ENCODE data around the gene PTCH1. TPM values are rescaled to one million over a fixed set of nuclear protein-coding genes. Genes with fewer than 3 reads are reported as not detected.

PTCH1 gene
- total RNA-seq, 2 experiments from 2014 or later, result 15.8 to 17.0 TPM

GRCh38 chr9:95478335-95478734, 38.4 kb downstream of the PTCH1 start:
- H3K36me3 ChIP-seq (ENCODE audit: insufficient read depth, low read length), result peaks cover 39% of the 10 kb centered on the region
- ChIA-PET POLR2A (no interaction called here), CTCF (interaction anchor here (0.6 kb wide), 1 partner anchor 1953 kb away, joined by 3 read pairs; no protein-coding TSS in a partner anchor)
- ATAC-seq (ENCODE audit: poor library complexity), result no peak
- H3K27me3 Mint-ChIP-seq, result no peaks in the 10 kb centered on the region
- H3K27ac Mint-ChIP-seq, result no peak overlapping the region
- H3K27me3 ChIP-seq (ENCODE audit: control insufficient read depth in 1 of 2, insufficient read depth in 2 of 2, low read length in 2 of 2), result no peaks in the 10 kb centered on the region
- no peak overlapping the region for H3K4me3 ChIP-seq (ENCODE audit: low read length)
- H3K4me1 ChIP-seq (ENCODE audit: insufficient read depth, low read length), result no peaks in the 10 kb centered on the region
- DNase-seq, result no peak
- no peaks in the 10 kb centered on the region for H3K9me3 Mint-ChIP-seq
- TF ChIP-seq, protein P1, sequence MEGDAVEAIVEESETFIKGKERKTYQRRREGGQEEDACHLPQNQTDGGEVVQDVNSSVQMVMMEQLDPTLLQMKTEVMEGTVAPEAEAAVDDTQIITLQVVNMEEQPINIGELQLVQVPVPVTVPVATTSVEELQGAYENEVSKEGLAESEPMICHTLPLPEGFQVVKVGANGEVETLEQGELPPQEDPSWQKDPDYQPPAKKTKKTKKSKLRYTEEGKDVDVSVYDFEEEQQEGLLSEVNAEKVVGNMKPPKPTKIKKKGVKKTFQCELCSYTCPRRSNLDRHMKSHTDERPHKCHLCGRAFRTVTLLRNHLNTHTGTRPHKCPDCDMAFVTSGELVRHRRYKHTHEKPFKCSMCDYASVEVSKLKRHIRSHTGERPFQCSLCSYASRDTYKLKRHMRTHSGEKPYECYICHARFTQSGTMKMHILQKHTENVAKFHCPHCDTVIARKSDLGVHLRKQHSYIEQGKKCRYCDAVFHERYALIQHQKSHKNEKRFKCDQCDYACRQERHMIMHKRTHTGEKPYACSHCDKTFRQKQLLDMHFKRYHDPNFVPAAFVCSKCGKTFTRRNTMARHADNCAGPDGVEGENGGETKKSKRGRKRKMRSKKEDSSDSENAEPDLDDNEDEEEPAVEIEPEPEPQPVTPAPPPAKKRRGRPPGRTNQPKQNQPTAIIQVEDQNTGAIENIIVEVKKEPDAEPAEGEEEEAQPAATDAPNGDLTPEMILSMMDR (IDR thresholded peaks at IDR 0.05), result no peak
- no peak overlapping the region for H3K4me3 Mint-ChIP-seq
- no peak overlapping the region for H3K27ac ChIP-seq (ENCODE audit: low read depth in 1 of 2, low read length in 2 of 2)
- no peaks in the 10 kb centered on the region for H3K4me1 Mint-ChIP-seq (ENCODE audit: low read depth)
- peaks cover 84% of the 10 kb centered on the region for H3K36me3 Mint-ChIP-seq (ENCODE audit: low read depth)
- H3K9me3 ChIP-seq (ENCODE audit: control insufficient read depth in 1 of 2, insufficient read depth in 1 of 2, low read length in 2 of 2), result no peaks in the 10 kb centered on the region
- intact Hi-C loops (cut with DNase I, micrococcal nuclease), result no loop called here

DNA sequence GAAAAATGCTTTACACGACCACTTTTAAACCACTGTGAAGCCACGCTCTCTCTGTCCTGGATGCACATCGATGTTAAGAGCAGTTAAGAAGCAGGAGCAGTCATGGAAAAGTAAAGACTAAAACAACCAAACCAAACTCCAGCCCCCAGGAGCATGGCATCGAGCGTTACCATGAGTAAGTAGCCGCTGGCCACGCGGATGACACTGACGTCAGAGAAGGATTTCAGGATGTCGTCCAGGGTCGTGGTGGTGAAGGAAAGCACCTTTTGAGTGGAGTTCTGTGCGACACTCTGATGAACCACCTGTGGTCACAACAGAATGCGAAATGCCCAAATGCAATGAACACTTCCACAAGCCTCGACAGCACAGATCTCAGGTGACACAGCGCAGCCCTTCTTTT, 38.9 kb downstream of the PTCH1 start:
- TF ChIP-seq, protein P1 (IDR thresholded peaks at IDR 0.05), result no peak
- Histone ChIP-seq H3K4me1 (ENCODE audit: insufficient read depth, low read length) (no peaks in the 10 kb centered on the region), H3K27me3 (ENCODE audit: control insufficient read depth in 1 of 2, insufficient read depth in 2 of 2, low read length in 2 of 2) (no peaks in the 10 kb centered on the region), H3K4me3 (ENCODE audit: low read length) (no peak overlapping the region), H3K9me3 (ENCODE audit: control insufficient read depth in 1 of 2, insufficient read depth in 1 of 2, low read length in 2 of 2) (no peaks in the 10 kb centered on the region), H3K36me3 (ENCODE audit: insufficient read depth, low read length) (peaks cover 42% of the 10 kb centered on the region), H3K27ac (ENCODE audit: low read depth in 1 of 2, low read length in 2 of 2) (no peak overlapping the region)
- Mint-ChIP-seq H3K4me3 (no peak overlapping the region), H3K27ac (no peak overlapping the region), H3K9me3 (no peaks in the 10 kb centered on the region), H3K27me3 (no peaks in the 10 kb centered on the region), H3K36me3 (ENCODE audit: low read depth) (peaks cover 88% of the 10 kb centered on the region), H3K4me1 (ENCODE audit: low read depth) (no peaks in the 10 kb centered on the region)
- DNase-seq (no peak), ATAC-seq (ENCODE audit: poor library complexity) (no peak)
- intact Hi-C loops (cut with DNase I, micrococcal nuclease), result no loop called here
- CTCF ChIA-PET, result no interaction called here
- POLR2A ChIA-PET, result no interaction called here

- TF ChIP-seq, protein P1 (IDR thresholded peaks at IDR 0.05), result no peak
- POLR2A ChIA-PET, result no interaction called here
Observed at GRCh38 chr9:95477441-95477840, 39.3 kb downstream of the PTCH1 start.

More at GRCh38 chr9:95477441-95477840, 39.3 kb downstream of the PTCH1 start:
- Histone ChIP-seq H3K36me3 (ENCODE audit: insufficient read depth, low read length) (peaks cover 43% of the 10 kb centered on the region), H3K9me3 (ENCODE audit: control insufficient read depth in 1 of 2, insufficient read depth in 1 of 2, low read length in 2 of 2) (no peaks in the 10 kb centered on the region), H3K27ac (ENCODE audit: low read depth in 1 of 2, low read length in 2 of 2) (no peak overlapping the region), H3K27me3 (ENCODE audit: control insufficient read depth in 1 of 2, insufficient read depth in 2 of 2, low read length in 2 of 2) (no peaks in the 10 kb centered on the region), H3K4me1 (ENCODE audit: insufficient read depth, low read length) (no peaks in the 10 kb centered on the region), H3K4me3 (ENCODE audit: low read length) (no peak overlapping the region)
- Mint-ChIP-seq H3K27me3 (no peaks in the 10 kb centered on the region), H3K36me3 (ENCODE audit: low read depth) (peaks cover 92% of the 10 kb centered on the region), H3K27ac (no peak overlapping the region), H3K4me1 (ENCODE audit: low read depth) (no peaks in the 10 kb centered on the region), H3K9me3 (no peaks in the 10 kb centered on the region), H3K4me3 (no peak overlapping the region)
- intact Hi-C loops (cut with DNase I, micrococcal nuclease), result no loop called here
- DNase-seq, result no peak
- CTCF ChIA-PET, result no interaction called here
- no peak for ATAC-seq (ENCODE audit: poor library complexity)

Data from CD4-positive, alpha-beta T cell (primary cell).